Measurements from ENCODE around the gene CCDC85B. TPM values are rescaled to one million over a fixed set of nuclear protein-coding genes. Genes with fewer than 3 reads are reported as not detected.

CCDC85B gene
- total RNA-seq, 1 donor from 2014 or later = 12.2 TPM

GRCh38 chr11:65921876-65922275 lies 31.4 kb downstream of the CCDC85B start:
- FAIRE-seq = no peak
- DNase-seq (ENCODE audit: low spot score in 2 of 2) = no peak

GRCh38 chr11:65922565-65922964 lies 32.1 kb downstream of the CCDC85B start:
- DNase-seq (ENCODE audit: low spot score in 2 of 2) (no peak), FAIRE-seq (no peak)

GRCh38 chr11:65925397-65925796 lies 34.9 kb downstream of the CCDC85B start:
- FAIRE-seq (no peak), DNase-seq (ENCODE audit: low spot score in 2 of 2) (no peak)

- FAIRE-seq = no peak
- no peak for DNase-seq (ENCODE audit: low spot score in 2 of 2)
Measured at GRCh38 chr11:65927904-65928397, 37.5 kb downstream of the CCDC85B start.

GRCh38 chr11:65928667-65929066 lies 38.2 kb downstream of the CCDC85B start:
- no peak for DNase-seq (ENCODE audit: low spot score in 2 of 2)
- no peak for FAIRE-seq

GRCh38 chr11:65931773-65932557 lies 41.5 kb downstream of the CCDC85B start:
- FAIRE-seq (no peak), DNase-seq (ENCODE audit: low spot score in 2 of 2) (no peak)

- DNase-seq (ENCODE audit: low spot score in 2 of 2) (no peak), FAIRE-seq (no peak)
Measured at GRCh38 chr11:65932558-65932919, 42.1 kb downstream of the CCDC85B start.

- no peak for DNase-seq (ENCODE audit: low spot score in 2 of 2)
- no peak for FAIRE-seq
Measured at GRCh38 chr11:65934014-65934413, 43.5 kb downstream of the CCDC85B start.

GRCh38 chr11:65937766-65938165 lies 47.3 kb downstream of the CCDC85B start:
- no peak for FAIRE-seq

More at GRCh38 chr11:65937766-65938165, 47.3 kb downstream of the CCDC85B start:
- no peak for DNase-seq (ENCODE audit: low spot score in 2 of 2)

Other genes with a start within 250 kb of the CCDC85B start
- gene RELA, start 227.8 kb upstream of the CCDC85B start, total RNA-seq = 16.3 TPM
- 61.1 TPM for gene KAT5, start 178.4 kb upstream of the CCDC85B start, total RNA-seq
- 9.4 TPM for gene RNASEH2C, start 169.9 kb upstream of the CCDC85B start, total RNA-seq
- 4.1 TPM for gene AP5B1, start 109.7 kb upstream of the CCDC85B start, total RNA-seq
- gene OVOL1, start 103.6 kb upstream of the CCDC85B start, total RNA-seq = under 0.01 TPM
- 6.1 TPM for gene SNX32, start 56.7 kb upstream of the CCDC85B start, total RNA-seq
- 613 TPM for gene CFL1, start 32.5 kb upstream of the CCDC85B start, total RNA-seq
- gene MUS81, start 30.2 kb upstream of the CCDC85B start, total RNA-seq = 42.8 TPM
- 13.0 TPM for gene EFEMP2, start 17.9 kb upstream of the CCDC85B start, total RNA-seq
- not detected for gene CTSW, start 10.8 kb upstream of the CCDC85B start, total RNA-seq
- 154 TPM for gene FIBP, start 2.2 kb upstream of the CCDC85B start, total RNA-seq
- not detected for gene FOSL1, start 9.7 kb downstream of the CCDC85B start, total RNA-seq
- gene C11orf68, start 28.4 kb downstream of the CCDC85B start, total RNA-seq = 11.8 TPM
- gene DRAP1, start 28.8 kb downstream of the CCDC85B start, total RNA-seq = 113 TPM
- not detected for gene TSGA10IP, start 54.8 kb downstream of the CCDC85B start, total RNA-seq
- gene SART1, start 71.1 kb downstream of the CCDC85B start, total RNA-seq = 44.8 TPM
- 22.0 TPM for gene EIF1AD, start 111.5 kb downstream of the CCDC85B start, total RNA-seq
- gene BANF1, start 111.8 kb downstream of the CCDC85B start, total RNA-seq = 25.3 TPM
- gene CST6, start 121.3 kb downstream of the CCDC85B start, total RNA-seq = not detected
- not detected for gene CATSPER1, start 135.8 kb downstream of the CCDC85B start, total RNA-seq
- gene GAL3ST3, start 158.5 kb downstream of the CCDC85B start, total RNA-seq = 10.6 TPM
- gene SF3B2, start 161.7 kb downstream of the CCDC85B start, total RNA-seq = 90.9 TPM
- gene PACS1, start 179.6 kb downstream of the CCDC85B start, total RNA-seq = 29.3 TPM